ENCODE data around the gene N4BP2L2.
A peak's percentile ranks its signal among the peaks of the same experiment; 100 is the strongest.

N4BP2L2 gene

GRCh38 chr13:32587011-32587810, 48.6 kb upstream of the N4BP2L2 start:
- TF ChIP-seq PPARA (CRISPR knock-in tag; IDR thresholded peaks at IDR 0.05; ENCODE audit: borderline replicate concordance) (no peak), RARB (CRISPR knock-in tag; IDR thresholded peaks at IDR 0.05) (no peak), ZNF70 (CRISPR knock-in tag; IDR thresholded peaks at IDR 0.05) (no peak), ZC3H10 (CRISPR knock-in tag; IDR thresholded peaks at IDR 0.05) (no peak), OSR1 (CRISPR knock-in tag; IDR thresholded peaks at IDR 0.05) (no peak), ZNF565 (CRISPR knock-in tag; conservative IDR thresholded peaks at IDR 0.05; ENCODE audit: low read depth) (no peak), GLIS3 (CRISPR knock-in tag; IDR thresholded peaks at IDR 0.05) (no peak), TCF4 (CRISPR knock-in tag; IDR thresholded peaks at IDR 0.05; ENCODE audit: borderline replicate concordance) (no peak), ARNTL (CRISPR knock-in tag; IDR thresholded peaks at IDR 0.05; ENCODE audit: borderline replicate concordance, low read depth) (no peak), CSRNP3 (CRISPR knock-in tag; IDR thresholded peaks at IDR 0.05) (no peak), ZFP3 (CRISPR knock-in tag; IDR thresholded peaks at IDR 0.05) (no peak), TOX (CRISPR knock-in tag; IDR thresholded peaks at IDR 0.05; ENCODE audit: borderline replicate concordance) (no peak), CREB5 (CRISPR knock-in tag; IDR thresholded peaks at IDR 0.05; ENCODE audit: low read depth) (no peak), PATZ1 (CRISPR knock-in tag; IDR thresholded peaks at IDR 0.05; ENCODE audit: borderline replicate concordance) (no peak), TSHZ2 (CRISPR knock-in tag; IDR thresholded peaks at IDR 0.05) (no peak), CSDC2 (CRISPR knock-in tag; IDR thresholded peaks at IDR 0.05) (no peak), POU6F1 (CRISPR knock-in tag; IDR thresholded peaks at IDR 0.05; ENCODE audit: borderline replicate concordance, low read depth) (no peak), ISL1 (CRISPR knock-in tag; IDR thresholded peaks at IDR 0.05) (no peak)
- ATAC-seq: peak; percentile 71

- peak; percentile 91 for ATAC-seq
- TF ChIP-seq SNAI2 (CRISPR knock-in tag; IDR thresholded peaks at IDR 0.05): peak; percentile 78; the same call in 1 of the 2 replicates
- no peak for TF ChIP-seq ARNTL (CRISPR knock-in tag; IDR thresholded peaks at IDR 0.05; ENCODE audit: borderline replicate concordance, low read depth)
- TF ChIP-seq TSHZ2 (CRISPR knock-in tag; IDR thresholded peaks at IDR 0.05): 0 out of 2 replicates have a peak, but pooled peaks have one; percentile 70
- no peak for TF ChIP-seq CREB5 (CRISPR knock-in tag; IDR thresholded peaks at IDR 0.05; ENCODE audit: low read depth)
- TF ChIP-seq TCF4 (CRISPR knock-in tag; IDR thresholded peaks at IDR 0.05; ENCODE audit: borderline replicate concordance): no peak
Observed at GRCh38 chr13:32586080-32586900, 47.7 kb upstream of the N4BP2L2 start, which contains the start of gene PDS5B. TSS of gene PDS5B (plus strand) at chr13:32586452. CDS start at chr13:32648773, 62,321 bp downstream.
